Measurements from ENCODE around the gene TMEM63C.

Gene TMEM63C

DNA sequence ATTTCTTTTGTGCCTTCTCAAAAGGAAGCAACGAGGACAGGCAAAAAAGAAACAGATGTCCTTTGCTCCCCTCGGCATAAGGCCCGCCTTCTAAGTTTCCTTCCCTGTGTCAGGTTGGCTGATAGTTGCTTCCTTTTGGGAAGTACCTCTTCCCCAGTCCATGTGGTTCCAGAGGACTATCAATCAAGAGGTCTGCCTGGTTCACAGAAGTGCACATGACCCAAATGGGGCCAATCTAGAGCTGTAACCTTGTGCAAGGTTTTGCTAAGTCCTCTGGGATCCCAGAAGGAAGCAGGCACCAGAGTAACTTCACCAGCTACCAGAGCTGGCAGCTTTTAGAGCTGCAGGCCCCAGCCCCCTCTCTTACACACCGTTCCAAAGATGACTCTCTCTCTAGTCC is 42.6 kb downstream of the TMEM63C start:
- no peak for DNase-seq

DNA sequence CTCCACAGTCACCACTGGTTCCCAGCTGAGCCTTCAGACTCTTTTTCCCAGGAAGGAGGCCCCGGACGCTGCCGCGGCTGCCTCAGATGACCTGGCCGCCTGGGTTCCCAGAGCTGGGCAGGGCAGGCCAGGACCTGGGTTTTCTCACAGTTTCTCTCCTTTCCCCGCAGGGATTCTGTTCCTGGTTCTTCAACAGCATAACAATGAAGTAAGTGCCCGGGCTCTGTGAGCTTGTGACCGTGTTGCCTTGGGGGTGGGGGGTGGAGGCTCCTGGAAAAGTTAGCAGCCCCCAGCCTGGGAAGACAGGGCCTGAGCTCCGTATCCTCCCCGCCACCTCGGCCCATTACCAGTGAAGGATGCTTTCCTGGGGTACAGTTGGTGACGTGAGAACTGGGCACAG is 43.7 kb downstream of the TMEM63C start:
- DNase-seq: no peak

DNA sequence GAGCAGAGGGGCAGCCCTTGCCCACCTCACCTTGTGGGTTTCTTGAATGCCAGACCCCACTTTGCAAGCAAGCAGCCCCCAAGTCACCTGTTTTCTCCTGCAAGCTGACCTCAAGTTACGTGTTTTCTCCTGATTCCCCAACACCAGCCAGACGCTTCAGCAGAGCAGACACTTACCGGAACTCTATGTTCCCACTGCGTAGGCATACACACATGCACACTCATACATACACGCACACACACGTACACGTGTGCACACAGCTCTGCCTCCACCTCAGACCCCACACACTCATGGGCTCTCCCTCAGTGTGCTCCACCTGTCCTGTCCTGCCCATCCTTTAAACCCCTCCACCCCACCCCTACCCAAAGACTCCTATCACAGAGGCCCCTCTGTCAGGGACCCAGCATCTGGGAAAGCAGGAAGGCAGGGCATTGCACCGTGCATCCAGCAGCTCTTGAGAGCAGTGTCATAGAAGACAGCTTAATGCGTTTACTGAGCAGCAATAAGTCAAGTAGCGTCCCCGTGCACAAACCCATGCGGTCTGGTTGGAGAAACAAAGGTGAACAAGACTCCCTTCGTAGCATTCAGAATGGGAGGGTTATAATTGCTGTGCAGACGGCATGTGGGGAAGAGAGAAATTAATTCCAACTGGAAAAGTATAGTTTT is 44.4 kb downstream of the TMEM63C start:
- no peak for DNase-seq

DNA sequence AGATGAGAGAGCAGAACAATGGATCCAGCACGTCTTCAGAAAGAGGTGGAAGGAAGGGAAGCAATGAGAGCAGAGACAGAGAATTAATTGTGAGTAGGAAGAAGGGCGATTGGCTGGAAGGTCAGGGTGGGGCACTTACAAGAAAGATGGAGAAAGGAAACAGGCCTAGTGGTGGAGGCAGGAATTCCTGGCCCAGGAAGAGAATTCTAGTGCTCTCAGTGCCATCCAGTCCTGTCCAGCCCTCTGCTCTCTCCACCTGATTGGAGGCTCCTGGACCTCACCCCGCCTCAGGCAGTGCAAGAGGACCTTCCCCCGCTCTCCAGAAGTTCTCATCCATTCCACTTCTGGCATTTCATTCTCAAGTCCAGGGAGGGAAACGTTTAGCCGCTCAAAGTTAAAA is 46.5 kb downstream of the TMEM63C start:
- no peak for DNase-seq

DNA sequence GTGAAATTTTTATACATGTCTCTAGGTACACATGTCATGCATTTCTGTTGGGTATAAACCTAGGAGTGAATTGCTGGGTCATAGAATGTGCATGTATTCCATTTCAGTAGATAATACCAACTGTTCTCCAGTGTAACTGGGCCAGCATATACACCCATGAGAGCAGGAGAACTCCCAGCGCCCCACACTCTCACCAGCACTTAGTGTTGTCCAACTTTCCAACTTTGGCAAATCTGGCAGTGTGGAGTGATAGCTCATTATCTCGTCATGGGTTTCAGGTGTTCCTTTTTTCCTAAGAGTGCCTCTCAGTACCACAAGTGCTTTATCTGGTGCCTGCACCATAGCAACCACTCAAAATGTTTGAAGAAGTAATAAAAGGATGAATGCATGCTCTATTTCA is 49.3 kb downstream of the TMEM63C start:
- DNase-seq: no peak

DNA sequence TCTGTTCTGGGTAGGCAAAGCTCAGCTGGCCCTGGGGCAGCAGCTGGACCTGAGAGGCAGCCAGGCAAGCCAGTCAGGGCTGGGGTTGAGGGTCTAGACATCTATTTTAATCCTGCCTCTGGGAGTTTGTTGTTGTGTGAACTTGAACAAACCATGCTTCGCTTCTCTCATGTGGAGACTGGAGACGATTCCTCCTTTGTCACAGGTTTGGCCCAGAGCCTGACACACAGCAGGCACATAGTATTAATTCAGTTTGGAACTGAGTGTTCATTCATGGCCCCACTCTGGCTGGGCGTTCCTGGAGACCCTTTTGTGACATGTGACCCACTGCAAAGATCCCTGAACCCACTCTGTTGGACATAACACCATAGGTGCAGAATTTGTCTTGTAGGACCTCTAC is 50.1 kb downstream of the TMEM63C start:
- DNase-seq: no peak

DNA sequence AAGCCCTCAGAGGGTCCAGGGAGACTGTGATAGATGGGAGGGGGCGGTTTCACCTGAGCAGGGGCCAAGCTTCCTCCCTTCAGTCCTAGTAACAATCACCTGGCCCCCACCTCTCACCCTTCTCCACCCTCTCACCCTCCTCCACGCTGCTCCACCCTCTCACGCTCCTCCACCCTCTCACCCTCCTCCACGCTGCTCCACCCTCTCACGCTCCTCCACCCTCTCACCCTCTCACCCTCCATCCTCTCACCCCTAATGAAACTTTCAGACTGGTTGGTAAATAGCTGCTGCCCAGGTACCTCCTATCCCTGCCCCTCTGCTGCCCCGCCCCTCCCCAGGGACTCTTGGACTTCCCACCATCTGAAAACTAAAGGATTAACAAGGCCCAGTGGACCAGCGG is 55.2 kb downstream of the TMEM63C start:
- DNase-seq: no peak

DNA sequence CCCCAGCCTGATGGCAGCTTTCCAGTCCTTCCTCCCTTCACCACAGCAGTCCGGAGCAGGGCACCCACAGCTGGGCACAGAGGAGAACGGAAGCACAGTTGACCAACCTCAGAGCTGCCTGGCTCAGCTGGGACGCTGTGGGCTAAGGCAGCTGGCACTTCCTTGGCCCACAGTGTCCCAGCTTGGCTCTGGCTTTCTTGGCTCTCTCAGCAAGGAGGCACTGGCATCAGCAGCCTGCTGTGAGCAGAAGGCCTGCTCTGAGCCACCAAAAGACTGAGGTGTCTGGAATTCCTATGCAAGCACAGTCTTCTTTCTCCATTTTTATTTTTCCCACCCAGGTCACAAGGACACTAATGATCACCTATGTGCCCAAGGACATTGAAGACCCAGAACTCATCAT is 56.8 kb downstream of the TMEM63C start:
- DNase-seq: no peak

DNA sequence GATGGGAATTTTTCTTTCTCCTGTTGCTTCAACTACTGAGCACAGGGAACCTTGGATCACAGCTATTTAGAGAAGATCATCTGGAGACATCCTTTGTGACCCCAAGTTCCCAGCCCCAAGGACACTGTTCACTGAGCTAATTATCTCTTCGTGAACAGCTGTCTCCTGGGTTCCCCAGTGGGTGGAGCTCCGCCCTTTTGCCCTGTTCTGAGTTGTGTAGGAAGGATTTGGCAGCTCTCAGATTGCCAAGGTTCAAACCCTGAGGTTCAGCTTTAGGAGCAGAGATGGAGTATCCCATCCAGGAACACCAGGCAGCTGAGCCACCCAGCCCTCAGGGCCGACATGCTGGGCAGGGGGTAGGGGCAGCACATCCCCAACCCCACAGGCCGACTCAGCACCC is 57.4 kb downstream of the TMEM63C start:
- no peak for DNase-seq

DNA sequence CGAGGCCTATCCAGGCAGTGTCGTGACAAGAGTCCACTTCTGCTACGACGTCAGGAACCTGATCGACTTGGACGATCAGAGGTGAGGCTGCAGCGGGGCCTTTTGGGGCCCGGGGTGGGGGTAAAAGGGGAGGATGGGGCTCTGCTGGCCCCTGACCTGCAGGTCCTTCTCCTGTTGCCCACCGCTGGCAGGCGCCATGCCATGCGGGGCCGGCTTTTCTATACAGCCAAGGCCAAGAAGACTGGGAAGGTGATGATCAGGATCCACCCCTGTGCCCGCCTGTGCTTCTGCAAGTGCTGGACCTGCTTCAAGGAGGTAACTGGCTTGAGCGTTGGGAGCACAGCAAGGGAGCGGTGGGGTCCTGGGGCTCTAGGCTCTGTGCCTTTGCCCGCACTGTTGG is 57.8 kb downstream of the TMEM63C start:
- DNase-seq: no peak

DNA sequence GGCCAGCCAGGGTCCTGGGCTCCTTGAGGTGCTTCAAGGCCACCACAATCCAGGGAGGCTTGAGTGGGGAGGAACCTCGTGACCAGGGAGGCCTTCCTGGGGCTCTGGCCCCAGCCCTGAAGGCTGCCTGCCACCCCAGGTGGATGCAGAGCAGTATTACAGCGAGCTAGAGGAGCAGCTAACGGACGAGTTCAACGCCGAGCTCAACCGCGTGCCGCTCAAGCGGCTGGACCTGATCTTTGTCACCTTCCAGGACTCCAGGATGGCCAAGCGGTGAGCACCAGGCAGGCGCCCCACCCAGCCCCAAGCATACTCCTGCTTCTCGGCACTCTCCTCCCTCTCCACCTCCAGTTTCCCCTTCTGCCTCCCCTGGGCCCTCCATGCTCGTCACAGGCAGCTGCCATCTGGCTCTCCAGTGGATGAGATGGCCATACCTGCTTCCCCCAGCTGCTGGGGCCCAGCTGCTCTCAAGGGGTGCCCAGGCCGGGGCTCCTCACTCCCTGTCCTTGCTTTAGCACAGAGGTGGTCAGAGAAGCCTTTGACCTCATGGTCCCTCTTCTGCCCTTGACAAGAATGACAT is 58.8 kb downstream of the TMEM63C start:
- no peak for DNase-seq

DNA sequence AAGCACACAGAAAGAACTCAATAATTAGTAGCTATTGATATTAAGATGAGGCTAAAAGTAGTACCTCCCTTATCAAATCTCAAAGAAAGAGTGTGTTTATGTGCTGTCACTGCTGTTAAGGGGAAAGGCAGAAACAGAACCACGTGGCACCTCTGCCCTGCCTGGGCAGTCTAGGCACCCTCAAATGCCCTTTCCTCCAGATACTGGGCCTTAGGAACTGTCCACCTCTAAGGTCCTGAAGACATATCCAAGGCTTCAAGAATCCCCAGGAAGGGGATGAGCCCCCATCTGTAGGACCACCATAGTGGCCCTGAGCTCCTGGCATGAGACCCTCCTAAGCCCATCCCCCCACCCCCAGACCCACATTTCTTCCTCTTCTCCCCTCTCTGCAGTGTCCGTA is 60.4 kb downstream of the TMEM63C start:
- no peak for DNase-seq

DNA sequence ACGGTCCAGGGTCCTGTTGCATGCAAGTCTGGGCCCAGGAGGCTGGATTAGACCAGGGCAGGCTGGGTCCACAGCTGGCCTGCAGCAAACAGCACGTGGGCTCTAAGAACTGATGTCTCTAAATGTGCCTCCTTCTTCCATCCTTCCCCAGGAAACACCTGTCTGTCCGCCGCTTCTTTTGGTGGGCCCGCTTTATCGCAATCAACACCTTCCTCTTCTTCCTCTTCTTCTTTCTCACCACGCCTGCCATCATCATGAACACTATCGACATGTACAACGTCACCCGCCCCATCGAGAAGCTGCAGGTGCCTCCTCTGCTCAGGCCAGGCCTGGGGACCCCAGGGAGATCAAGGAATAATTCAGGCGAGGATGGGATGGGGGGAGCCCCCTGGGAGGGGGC is 61.2 kb downstream of the TMEM63C start:
- DNase-seq: no peak

DNA sequence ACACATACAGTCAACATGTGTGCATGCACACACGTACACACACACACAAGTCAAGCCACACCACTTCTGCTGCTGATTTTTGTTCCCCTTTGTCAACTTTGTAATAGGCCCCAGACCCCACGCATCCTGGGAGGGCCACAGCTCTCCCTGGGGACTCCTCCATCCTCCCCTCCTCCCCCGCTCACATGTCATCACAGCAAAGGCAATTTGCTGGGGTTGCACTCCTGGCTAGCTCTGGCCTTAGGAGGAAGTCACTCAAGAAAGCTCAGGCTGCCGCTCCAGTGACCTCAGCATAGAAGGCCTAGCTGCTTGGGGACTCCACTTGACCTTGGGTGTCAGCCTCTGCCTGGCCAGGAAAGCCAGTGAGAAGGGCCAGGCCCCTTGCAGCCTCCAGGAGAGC is 62.3 kb downstream of the TMEM63C start:
- DNase-seq: no peak

DNA sequence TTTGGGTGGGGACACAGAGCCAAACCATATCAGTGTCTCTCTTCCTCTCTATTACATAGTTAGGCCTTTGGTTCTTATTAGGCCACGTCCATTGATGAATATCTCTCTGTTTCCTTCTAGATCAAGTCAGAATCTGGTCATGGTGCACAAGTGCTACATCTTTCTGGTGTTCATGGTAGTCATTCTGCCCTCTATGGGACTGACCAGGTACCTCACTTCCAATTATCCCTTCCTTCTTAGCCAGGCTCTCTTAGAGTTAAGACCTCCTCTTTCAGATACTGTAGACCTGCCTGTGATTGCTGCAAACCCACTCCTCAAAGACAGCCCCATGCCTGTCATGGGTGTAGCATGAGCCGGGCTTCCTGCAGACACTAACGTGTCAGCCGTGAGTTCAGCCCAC is 64.2 kb downstream of the TMEM63C start:
- DNase-seq: no peak

DNA sequence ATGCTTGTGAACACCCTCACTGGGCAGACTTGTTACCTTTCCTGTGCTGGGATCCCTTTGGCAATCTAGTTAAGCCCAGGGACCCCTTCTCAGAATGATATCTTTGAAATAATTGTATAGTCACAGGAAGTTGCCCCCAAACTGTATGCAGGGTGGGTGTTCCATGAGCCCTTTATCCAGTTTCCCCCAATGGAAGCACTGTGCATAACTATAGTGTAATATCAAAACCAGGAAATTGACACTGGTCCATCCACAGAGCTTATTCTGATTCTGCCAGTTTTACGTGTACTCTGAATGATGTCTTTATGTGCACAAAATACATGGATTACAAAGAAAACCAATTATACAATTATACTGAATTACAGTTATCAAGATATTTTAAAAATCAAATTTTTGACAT is 65.2 kb downstream of the TMEM63C start:
- no peak for DNase-seq

DNA sequence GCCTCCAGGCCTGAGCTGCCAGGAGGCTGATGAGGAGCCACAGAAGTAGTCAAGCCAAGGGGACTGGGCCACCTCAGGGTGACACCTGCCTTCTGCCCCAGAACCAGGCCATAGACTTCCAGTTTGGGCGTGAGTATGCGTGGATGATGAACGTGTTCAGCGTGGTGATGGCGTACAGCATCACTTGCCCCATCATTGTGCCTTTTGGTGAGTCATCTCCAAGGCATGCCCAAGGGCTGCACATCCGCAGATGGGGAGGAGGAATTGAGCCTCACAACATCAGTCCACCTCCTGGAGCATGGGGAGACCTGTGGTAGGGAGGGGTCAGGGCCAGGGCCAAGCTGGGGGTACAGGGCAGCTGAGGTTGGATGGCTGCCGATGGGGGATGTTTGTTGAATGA is 67.1 kb downstream of the TMEM63C start:
- DNase-seq: no peak

DNA sequence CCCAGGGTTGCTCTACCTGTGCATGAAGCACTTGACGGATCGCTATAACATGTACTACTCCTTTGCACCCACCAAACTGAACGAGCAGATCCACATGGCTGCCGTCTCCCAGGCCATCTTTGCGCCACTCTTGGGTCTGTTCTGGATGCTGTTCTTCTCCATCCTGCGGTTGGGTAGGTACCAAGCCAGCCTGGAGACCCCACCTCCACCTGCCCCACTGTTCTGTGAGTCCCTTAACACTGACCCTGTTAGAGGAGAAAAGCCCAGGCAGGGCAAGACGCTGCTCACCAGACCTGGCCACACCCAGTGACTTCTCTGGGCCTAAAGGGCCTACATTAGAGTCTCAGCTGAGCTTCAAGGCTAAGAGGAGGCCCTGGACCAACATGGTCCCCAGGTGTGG is 67.7 kb downstream of the TMEM63C start:
- no peak for DNase-seq

DNA sequence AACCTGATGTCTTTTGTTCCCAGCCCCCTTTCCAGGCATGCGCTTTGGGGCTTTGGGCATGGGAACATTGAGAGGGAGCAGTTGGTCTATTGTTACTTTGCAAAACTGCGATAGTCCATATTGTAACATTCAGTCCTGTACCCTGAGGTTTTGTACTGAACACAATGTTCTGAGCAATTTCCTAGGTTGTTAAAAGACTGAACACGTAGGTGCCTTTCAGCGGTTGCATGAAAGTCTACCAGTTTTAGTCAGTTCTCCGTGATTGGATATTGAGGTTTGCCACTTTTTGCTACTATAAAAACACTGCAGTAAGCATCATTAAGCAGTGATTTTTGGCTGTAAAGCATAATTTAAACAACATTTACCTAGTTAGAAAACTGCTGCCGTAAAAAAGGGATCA is 69.3 kb downstream of the TMEM63C start:
- DNase-seq: no peak

DNA sequence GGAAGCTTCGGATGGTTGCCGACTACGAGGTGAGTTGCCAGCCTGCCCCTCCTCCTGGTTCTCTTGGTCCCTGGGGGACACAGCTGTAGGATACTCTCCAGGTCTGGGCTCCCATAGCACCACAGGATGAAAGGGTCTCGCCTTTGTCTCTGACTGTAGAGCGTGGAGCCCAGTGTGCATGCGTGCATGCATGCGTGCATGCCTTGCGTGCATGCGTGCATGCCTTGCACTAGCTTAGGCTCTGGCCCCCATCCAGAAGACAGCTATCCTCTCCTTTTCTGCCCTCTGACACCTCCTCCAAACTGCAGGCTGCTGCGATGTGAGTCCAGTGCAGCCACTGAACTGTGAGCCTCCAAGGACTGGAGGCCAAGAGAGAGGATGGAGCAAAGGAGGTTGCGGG is 70.3 kb downstream of the TMEM63C start:
- DNase-seq: no peak

DNA sequence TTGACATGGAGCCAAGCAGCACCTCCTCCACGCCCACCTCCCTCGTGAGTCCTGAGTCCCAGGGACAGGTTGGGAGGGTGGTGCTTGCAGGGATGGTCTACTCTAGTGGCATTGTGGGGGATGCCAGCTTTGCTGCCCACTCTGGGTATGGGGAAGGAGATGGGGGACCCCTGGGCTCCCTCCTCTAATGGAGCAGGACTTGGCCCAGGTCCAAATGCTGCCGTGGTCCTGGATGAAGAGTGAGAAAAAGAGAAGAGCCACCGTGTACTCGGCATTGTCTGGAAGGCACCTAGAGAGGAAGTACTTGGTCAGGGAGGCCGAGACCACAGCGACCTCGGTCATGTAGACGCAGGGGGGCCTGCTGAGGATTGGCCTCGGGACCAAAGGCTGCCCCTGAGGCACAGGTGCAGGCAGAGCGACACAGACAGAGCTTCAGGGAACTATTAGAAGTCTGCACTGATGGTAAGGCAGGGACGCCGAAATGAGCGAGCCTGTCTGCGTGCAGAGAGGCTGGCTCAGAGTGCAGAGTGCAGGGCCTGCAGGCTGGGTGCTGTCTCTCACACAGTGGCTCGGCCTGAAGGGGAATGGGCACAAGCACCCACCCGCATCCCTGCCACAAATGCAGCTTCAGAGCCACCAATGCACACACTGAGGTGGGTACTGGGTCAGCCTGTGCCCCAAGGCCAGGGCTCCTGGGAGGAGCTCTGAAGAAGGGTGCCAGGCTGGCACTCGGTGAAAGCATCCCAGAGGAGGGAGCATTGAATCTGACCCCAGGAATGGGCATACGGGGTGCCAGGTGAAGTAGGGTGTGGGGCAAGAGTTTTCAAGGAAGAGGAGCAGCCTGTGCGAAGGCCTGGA is 72.0 kb downstream of the TMEM63C start:
- no peak for DNase-seq

DNA sequence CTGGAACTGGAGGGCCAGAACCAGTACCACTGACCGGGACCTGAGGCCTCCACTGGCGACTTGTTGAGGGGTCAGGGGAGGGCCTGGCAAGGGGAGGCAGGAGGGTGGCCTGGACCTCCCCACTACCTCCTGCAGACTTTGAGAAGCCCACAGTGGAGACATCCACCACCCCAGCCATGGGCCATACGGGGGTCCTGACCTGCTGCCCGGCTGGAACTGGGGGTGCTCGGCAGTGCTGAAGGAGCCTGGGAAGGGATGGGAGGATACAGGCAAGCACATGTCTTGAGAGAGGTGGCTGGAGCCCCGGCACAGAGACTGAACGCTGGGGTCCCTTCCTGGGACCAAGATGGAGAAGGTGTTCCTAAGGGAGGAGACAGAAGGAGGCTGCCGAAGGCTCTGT is 75.1 kb downstream of the TMEM63C start:
- no peak for DNase-seq

DNA sequence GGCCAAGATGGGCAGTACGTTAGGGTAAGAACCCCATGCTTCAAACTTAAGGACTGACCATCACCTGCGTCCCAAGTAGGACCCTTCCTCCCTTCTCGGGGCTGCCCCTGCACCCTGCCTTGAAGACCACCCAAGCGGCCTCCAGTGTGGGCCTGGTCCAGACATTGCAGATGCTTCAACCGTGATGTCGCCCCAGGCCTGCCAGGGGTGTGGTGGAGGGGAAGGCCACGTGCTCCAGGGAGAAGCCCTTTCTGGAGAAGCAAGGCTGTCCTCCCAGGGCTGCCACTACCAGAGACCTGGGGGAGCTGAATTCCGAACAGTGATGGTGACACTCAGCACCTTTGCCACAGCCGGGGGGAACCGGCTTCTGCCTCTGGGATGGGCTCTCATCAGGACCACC is 76.1 kb downstream of the TMEM63C start:
- DNase-seq: no peak

DNA sequence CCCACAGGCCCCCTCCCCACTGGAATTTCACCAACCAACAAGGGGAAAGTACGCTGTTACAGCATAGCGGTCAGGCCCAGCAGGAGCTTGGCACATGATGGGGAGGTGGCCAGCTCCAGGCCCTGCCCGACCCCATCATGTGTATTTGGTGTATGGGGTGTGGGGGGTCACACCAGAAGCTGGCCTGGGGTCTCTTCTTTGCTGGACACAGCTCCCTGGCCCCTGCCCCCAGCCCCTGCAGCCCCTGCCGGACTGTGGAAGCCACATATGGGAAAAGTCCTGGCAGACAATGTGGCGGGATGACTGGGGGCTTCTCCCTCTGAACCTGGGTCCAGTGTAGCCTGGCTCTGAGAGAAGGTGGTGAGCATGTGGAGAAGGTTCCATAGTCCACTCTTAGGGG is 77.0 kb downstream of the TMEM63C start:
- DNase-seq: no peak
